A673 (cell line): ENCODE data around the gene SKP1.

ENCODE experiments used
- EZH2 ChIP-seq: fragments of 200-600 bp; sonication (generic); IDR thresholded peaks from 2 replicates; pipeline ENCODE4 v1.6.1; 2017; ENCODE audit warnings: borderline replicate concordance, low read depth, mild to moderate bottlenecking, mixed read lengths, antibody characterized with exemption, low read length; ENCODE audit not compliant: poor library complexity, severe bottlenecking
- TF ChIP-seq, protein P1 (sequence below): fragments of 300-800, 200-600 bp; sonication (generic); conservative IDR thresholded peaks from 2 replicates; pipeline ENCODE4 v1.5.1; 2017; ENCODE audit warnings: low read depth, mild to moderate bottlenecking, antibody characterized with exemption, low read length, moderate library complexity, mixed read lengths

- TF ChIP-seq, protein P1, sequence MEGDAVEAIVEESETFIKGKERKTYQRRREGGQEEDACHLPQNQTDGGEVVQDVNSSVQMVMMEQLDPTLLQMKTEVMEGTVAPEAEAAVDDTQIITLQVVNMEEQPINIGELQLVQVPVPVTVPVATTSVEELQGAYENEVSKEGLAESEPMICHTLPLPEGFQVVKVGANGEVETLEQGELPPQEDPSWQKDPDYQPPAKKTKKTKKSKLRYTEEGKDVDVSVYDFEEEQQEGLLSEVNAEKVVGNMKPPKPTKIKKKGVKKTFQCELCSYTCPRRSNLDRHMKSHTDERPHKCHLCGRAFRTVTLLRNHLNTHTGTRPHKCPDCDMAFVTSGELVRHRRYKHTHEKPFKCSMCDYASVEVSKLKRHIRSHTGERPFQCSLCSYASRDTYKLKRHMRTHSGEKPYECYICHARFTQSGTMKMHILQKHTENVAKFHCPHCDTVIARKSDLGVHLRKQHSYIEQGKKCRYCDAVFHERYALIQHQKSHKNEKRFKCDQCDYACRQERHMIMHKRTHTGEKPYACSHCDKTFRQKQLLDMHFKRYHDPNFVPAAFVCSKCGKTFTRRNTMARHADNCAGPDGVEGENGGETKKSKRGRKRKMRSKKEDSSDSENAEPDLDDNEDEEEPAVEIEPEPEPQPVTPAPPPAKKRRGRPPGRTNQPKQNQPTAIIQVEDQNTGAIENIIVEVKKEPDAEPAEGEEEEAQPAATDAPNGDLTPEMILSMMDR: no peak
- no peak for TF ChIP-seq EZH2
These were observed 1.3 kb upstream of the SKP1 start for GRCh38 chr5:134178096-134178419.
